GM12878 (cell line): ENCODE measurements around the gene SPHK1. TPM values are rescaled to one million over a fixed set of nuclear protein-coding genes. Genes with fewer than 3 reads are reported as not detected.

Source experiments
- ATAC-seq: fragments of 200-7000 bp; cut with Tn5 transposase; 3 replicates; pipeline ENCODE4 v1.9.1; 2020; ENCODE audit warnings: mild to moderate bottlenecking, moderate library complexity
- BruUV-seq: library from RNA; stranded (reverse); fragments of 400-500 nt; replicated peaks from 2 replicates; lab custom pipeline; 2021; lab: Mats Ljungman, UMichigan
- CTCF ChIA-PET: fragments of 300-600 bp; sonication (Branson Sonifier 250); formaldehyde crosslinking; extraction: SDS; loops from one replicate; lab custom pipeline; 2021; ENCODE audit warnings: inconsistent platforms; lab: Yijun Ruan, JAX
- POLR2A ChIA-PET: fragments of 350-600 bp; formaldehyde crosslinking; extraction: SDS; loops from one replicate; lab custom pipeline; 2021; ENCODE audit warnings: inconsistent platforms; lab: Charles Lee
- RAD21 ChIA-PET: fragments of 300-600 bp; sonication (Branson Sonifier 250); formaldehyde crosslinking; loops from one replicate; lab custom pipeline; 2023; ENCODE audit warnings: antibody characterized with exemption; ENCODE audit not compliant: unreplicated experiment; lab: Charles Lee
- SMC1A ChIA-PET: fragments of 300-600 bp; sonication (Branson Sonifier 250); formaldehyde crosslinking; loops from one replicate; lab custom pipeline; 2023; ENCODE audit not compliant: unreplicated experiment, uncharacterized antibody; lab: Charles Lee
- DNase-seq: peaks from one replicate; pipeline ENCODE4 v3.0.0-alpha.2; 2011; ENCODE audit warnings: low read depth, low spot score
- FAIRE-seq: peaks from 3 replicates; lab custom pipeline; 2011; peaks lifted over from hg19 to GRCh38; lab: Jason Lieb, UNC
- H2AFZ ChIP-seq: 2 replicates; pipeline ENCODE4 v1.6.0; 2011; ENCODE audit warnings: low read depth, low read length, control low read depth; ENCODE audit not compliant: control insufficient read depth
- H3K27ac ChIP-seq: 2 replicates; pipeline ENCODE4 v1.5.1; 2011; ENCODE audit warnings: control low read depth; ENCODE audit not compliant: control insufficient read depth, insufficient read depth
- H3K27me3 ChIP-seq, 2 experiments: replicated peaks in 1 of 2; 2 replicates each; pipeline versions ENCODE4 v1.6.0 to v1.6.1; 2011; ENCODE audit warnings: low read length in 1 of 2; ENCODE audit not compliant: control insufficient read depth in 2 of 2, insufficient read depth in 2 of 2
- H3K36me3 ChIP-seq, 2 experiments: 2 replicates each; pipeline ENCODE4 v1.5.1; 2011; ENCODE audit warnings: low read length in 1 of 2; ENCODE audit not compliant: control insufficient read depth in 2 of 2, insufficient read depth in 2 of 2
- H3K4me1 ChIP-seq: 2 replicates; pipeline ENCODE4 v1.6.1; 2011; ENCODE audit warnings: mild to moderate bottlenecking, low read length, moderate library complexity, mixed read lengths; ENCODE audit not compliant: control insufficient read depth, insufficient read depth
- H3K4me2 ChIP-seq: 2 replicates; pipeline ENCODE4 v1.6.0; 2011; ENCODE audit warnings: control low read depth; ENCODE audit not compliant: control insufficient read depth, insufficient read depth
- H3K4me3 ChIP-seq: fragments of 200-600 bp; sonication (generic); 2 replicates; pipeline ENCODE4 v1.5.1; 2016
- H3K79me2 ChIP-seq: 2 replicates; pipeline ENCODE4 v1.6.0; 2011; ENCODE audit warnings: low read length; ENCODE audit not compliant: control insufficient read depth, insufficient read depth
- H3K9ac ChIP-seq: 2 replicates; pipeline ENCODE4 v1.8.0; 2011; ENCODE audit warnings: low read length, control low read depth, mixed read lengths; ENCODE audit not compliant: control insufficient read depth, insufficient read depth
- H3K9me3 ChIP-seq: replicated peaks from 3 replicates; pipeline ENCODE4 v1.5.1; 2011; ENCODE audit warnings: mild to moderate bottlenecking, low read length; ENCODE audit not compliant: control insufficient read depth, insufficient read depth
- H4K20me1 ChIP-seq: 2 replicates; pipeline ENCODE4 v1.6.0; 2011; ENCODE audit not compliant: control insufficient read depth, insufficient read depth
- BHLHE40 ChIP-seq, 2 experiments: fragments of 450-650 bp in 1 of 2; IDR thresholded peaks; 2 replicates each; pipeline ENCODE4 v1.6.1; 2011 to 2017; ENCODE audit warnings: low read depth in 2 of 2, borderline replicate concordance in 1 of 2, improper control_type of control experiment in 1 of 2, low read length in 1 of 2, mild to moderate bottlenecking in 1 of 2
- CHD1 ChIP-seq: IDR thresholded peaks from 2 replicates; pipeline ENCODE4 v1.6.1; 2012; ENCODE audit warnings: low read depth, low read length, improper control_type of control experiment
- EGR1 ChIP-seq, 2 experiments: IDR thresholded peaks; 1 replicate in 1 of 2; 2 replicates in 1 of 2; pipeline ENCODE4 v1.6.1; 2011 to 2012; ENCODE audit warnings: low read depth in 2 of 2, low read length in 2 of 2, borderline replicate concordance in 1 of 2, mild to moderate bottlenecking in 1 of 2, moderate library complexity in 1 of 2
- GATAD2B ChIP-seq: fragments of 450-650 bp; conservative IDR thresholded peaks from 2 replicates; pipeline ENCODE4 v1.6.1; 2017; ENCODE audit warnings: low read depth, mild to moderate bottlenecking, moderate library complexity
- HDAC6 ChIP-seq: fragments of 200-600 bp; sonication (generic); IDR thresholded peaks from one replicate; pipeline ENCODE4 v1.8.0; 2017; ENCODE audit warnings: antibody characterized with exemption; ENCODE audit not compliant: unreplicated experiment
- KLF5 ChIP-seq: fragments of 450-650 bp; IDR thresholded peaks from 2 replicates; pipeline ENCODE4 v1.6.1; 2014; ENCODE audit warnings: mild to moderate bottlenecking; ENCODE audit not compliant: partially characterized antibody
- STAT1 ChIP-seq: fragments of 450-650 bp; conservative IDR thresholded peaks from 2 replicates; pipeline ENCODE4 v1.6.1; 2014; ENCODE audit warnings: antibody characterized with exemption, mild to moderate bottlenecking
- TCF12 ChIP-seq: IDR thresholded peaks from 2 replicates; pipeline ENCODE4 v1.6.1; 2011; ENCODE audit warnings: low read depth, mild to moderate bottlenecking, low read length
- ZBTB11 ChIP-seq: fragments of 450-650 bp; formaldehyde crosslinking; IDR thresholded peaks from 2 replicates; pipeline ENCODE4 v1.5.0; 2022; ENCODE audit warnings: mild to moderate bottlenecking, missing genetic modification characterization
- WGBS: methylation state at CpG from one replicate; pipeline ENCODE4 v1.1.6; 2016; ENCODE audit warnings: low lambda C conversion rate; ENCODE audit not compliant: insufficient replicate concordance, insufficient coverage; ENCODE audit errors: missing lambda C conversion rate; 5-methylcytosine and 5-hydroxymethylcytosine counted together
- in situ Hi-C: fragments of 300-500 bp; cut with MboI; formaldehyde crosslinking; loops from 9 replicates; pipeline ENCODE4 v1.14.3; 2018; ENCODE audit warnings: mixed read lengths
- intact Hi-C: fragments of 100-400 bp; cut with micrococcal nuclease; formaldehyde crosslinking; loops from one replicate; pipeline ENCODE4 v1.14.2; 2022; ENCODE audit not compliant: unreplicated experiment
- polyA plus RNA-seq, 11 experiments: library from polyadenylated mRNA; depleted of rRNA in 4 of 11; unstranded in 6 of 11; stranded (reverse) in 5 of 11; fragments of >200 nt; fragmentation: Nextera tagmentation in 4 of 11; fragmentation: Illumina TruSeq in 1 of 11; extraction: Ambion mirVana in 4 of 11; extraction: Trizol in 1 of 11; gene quantifications; 1 replicate in 1 of 11; 2 replicates in 10 of 11; pipeline versions ENCODE4 v1.2.1 to v1.2.3, GENCODE V29; 2011 to 2016; ENCODE audit warnings: inconsistent platforms in 2 of 11, missing spikeins in 2 of 11, low read depth in 1 of 11
- total RNA-seq, 4 experiments: library from RNA; depleted of rRNA in 3 of 4; stranded (reverse); fragments of >200 nt in 3 of 4; fragmentation: Illumina TruSeq in 1 of 4; extraction: Trizol in 1 of 4; gene quantifications; 2 replicates each; pipeline versions ENCODE4 v1.2.1 to v1.2.3, GENCODE V29; 2013 to 2021

The SPHK1 gene
- total and polyA plus RNA-seq, 10 of the 15 experiments (the other 5 are each of a cell fraction or from before 2014, with no cell fraction given) = 0.09 to 1.1 (median 0.36) TPM; not detected in 2

GRCh38 chr17:76382803-76383545 is 1.4 kb upstream of the SPHK1 start:
- peak; percentile 21; the same call in 1 of the 2 replicates for TF ChIP-seq GATAD2B
- TF ChIP-seq STAT1 = no peak
- TF ChIP-seq CHD1 = no peak
- no peak for TF ChIP-seq ZBTB11 (CRISPR knock-in tag)
- 0 out of 4 replicates have a peak, but pooled peaks of 1 of the 2 experiments have one; percentile 1 for TF ChIP-seq BHLHE40 (IDR thresholded peaks at IDR 0.05; ENCODE audit: borderline replicate concordance in 1 of 2, low read depth in 2 of 2, low read length in 1 of 2)
- TF ChIP-seq HDAC6 = peak; percentile 89
- TF ChIP-seq KLF5 = no peak
- TF ChIP-seq EGR1 (IDR thresholded peaks at IDR 0.05; ENCODE audit: borderline replicate concordance in 1 of 2, low read depth in 2 of 2, low read length in 2 of 2) = peak in 1 of 2 experiments; percentile 80; a peak in 1 of 3 replicates
- no peak for TF ChIP-seq TCF12
- FAIRE-seq (no peak), DNase-seq (no peak), ATAC-seq (peak; percentile 49)
- BruUV-seq = no TSS peak
- H3K9ac ChIP-seq = peak overlapping the region; percentile 34; the same call in 1 of the 2 replicates
- H4K20me1 ChIP-seq = no peaks in the 10 kb centered on the region
- H3K9me3 ChIP-seq = no peaks in the 10 kb centered on the region
- H3K4me1 ChIP-seq = peaks cover 24% of the 10 kb centered on the region
- H3K27ac ChIP-seq = no peak overlapping the region
- peak overlapping the region; percentile 75 for H2AFZ ChIP-seq
- 6% methylated on average over 67 of the region's 80 CpGs for WGBS
- peaks cover 2 to 6% of the 10 kb centered on the region in 2 experiments; a peak in 2 of 4 replicates for H3K27me3 ChIP-seq
- POLR2A ChIA-PET = no interaction called here
- H3K36me3 ChIP-seq = no peaks in the 10 kb centered on the region
- H3K79me2 ChIP-seq = no peaks in the 10 kb centered on the region
- RAD21 ChIA-PET = interaction anchor here (0.5 kb wide), 1 partner anchor 26 kb away, joined by 6 read pairs; no protein-coding TSS in a partner anchor
- intact Hi-C loops (loop anchor here (10.0 kb wide), 1 partner anchor 258 kb away; no protein-coding TSS in a partner anchor), in situ Hi-C loops (no loop called here)
- SMC1A ChIA-PET = interaction anchor here (1.9 kb wide), 1 partner anchor 15 kb away, joined by 6 read pairs; no protein-coding TSS in a partner anchor
- H3K4me2 ChIP-seq = peak overlapping the region; percentile 99
- CTCF ChIA-PET = interaction anchor here (4.2 kb wide), 1 partner anchor 30 kb away, joined by 23 read pairs; the partner anchor contains the start of gene PRPSAP1
- H3K4me3 ChIP-seq = peak overlapping the region; percentile 75
